HG02870 (cell line): ENCODE results near the gene GRK5.

Experiments
- ATAC-seq: cut with Tn5 transposase; IDR thresholded peaks from one replicate; pipeline ENCODE4 v1.9.1; 2021; ENCODE audit warnings: mild to moderate bottlenecking, moderate library complexity; ENCODE audit not compliant: unreplicated experiment

GRK5 gene

GRCh38 chr10:119415121-119415520, 207.8 kb downstream of the GRK5 start:
- no peak for ATAC-seq

GRCh38 chr10:119415536-119416503, 208.4 kb downstream of the GRK5 start:
- no peak for ATAC-seq

GRCh38 chr10:119416855-119417254, 209.5 kb downstream of the GRK5 start:
- ATAC-seq = no peak

GRCh38 chr10:119417852-119418251, 210.5 kb downstream of the GRK5 start:
- no peak for ATAC-seq

- no peak for ATAC-seq
Measured at GRCh38 chr10:119418362-119418761, 211.0 kb downstream of the GRK5 start.

DNA sequence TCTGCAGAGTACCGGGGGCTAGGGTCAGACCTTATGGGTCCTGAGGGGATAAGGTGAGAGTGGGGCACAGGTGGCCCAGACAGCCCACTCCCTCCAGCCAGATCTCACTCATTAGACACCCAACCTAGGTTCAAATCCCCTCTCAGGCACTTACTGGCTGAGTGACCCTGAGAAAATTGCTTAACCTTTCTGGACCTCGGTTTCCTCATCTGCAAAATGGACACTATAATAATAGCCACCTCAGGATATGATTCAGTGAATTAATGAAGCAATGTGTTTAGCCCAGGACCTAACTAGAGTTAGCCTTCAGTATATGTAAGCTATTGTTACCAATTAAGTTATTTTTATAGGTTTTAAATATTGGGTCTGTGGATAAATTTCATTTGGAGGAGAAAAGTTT, 212.6 kb downstream of the GRK5 start:
- no peak for ATAC-seq

- no peak for ATAC-seq
Measured at GRCh38 chr10:119420950-119421875, 213.8 kb downstream of the GRK5 start.

GRCh38 chr10:119421891-119422681, 214.7 kb downstream of the GRK5 start:
- ATAC-seq = no peak

DNA sequence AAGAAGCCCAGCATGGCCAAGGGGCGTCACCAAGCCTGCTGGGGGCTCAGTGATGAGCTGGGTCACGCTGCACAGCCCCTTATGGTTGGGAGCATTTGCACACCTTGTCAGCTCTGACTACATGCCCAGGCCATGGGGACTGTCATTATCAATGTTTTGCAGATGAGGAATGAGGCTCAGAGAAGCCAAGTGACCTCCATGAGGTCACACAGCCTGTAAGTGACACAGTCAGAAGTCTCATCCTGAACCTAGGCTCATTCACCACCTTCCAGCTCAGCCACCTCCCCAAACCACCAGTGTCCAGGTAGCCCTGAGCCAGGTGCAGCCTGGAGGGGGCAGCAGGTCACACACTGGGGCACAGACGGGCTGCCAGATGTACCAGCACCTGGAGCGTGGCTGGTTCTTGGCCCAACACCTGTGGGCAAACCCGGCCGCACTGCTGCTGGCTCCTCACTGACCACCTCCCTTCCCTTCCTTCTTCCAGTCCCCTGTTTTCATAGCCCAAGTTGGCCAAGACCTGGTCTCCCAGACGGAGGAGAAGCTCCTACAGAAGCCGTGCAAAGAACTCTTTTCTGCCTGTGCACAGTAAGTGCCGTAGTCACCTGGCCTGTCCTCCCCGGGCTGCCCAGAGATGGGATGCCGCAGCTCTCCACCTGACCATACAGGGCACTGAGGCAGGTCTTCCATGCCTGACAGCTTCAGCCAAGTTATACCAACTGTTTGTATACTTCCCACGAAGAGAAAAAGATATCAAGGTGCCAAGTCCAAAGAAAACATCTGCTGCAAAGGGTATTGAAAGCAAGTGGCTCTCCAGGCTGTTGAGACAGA, 215.5 kb downstream of the GRK5 start:
- no peak for ATAC-seq

DNA sequence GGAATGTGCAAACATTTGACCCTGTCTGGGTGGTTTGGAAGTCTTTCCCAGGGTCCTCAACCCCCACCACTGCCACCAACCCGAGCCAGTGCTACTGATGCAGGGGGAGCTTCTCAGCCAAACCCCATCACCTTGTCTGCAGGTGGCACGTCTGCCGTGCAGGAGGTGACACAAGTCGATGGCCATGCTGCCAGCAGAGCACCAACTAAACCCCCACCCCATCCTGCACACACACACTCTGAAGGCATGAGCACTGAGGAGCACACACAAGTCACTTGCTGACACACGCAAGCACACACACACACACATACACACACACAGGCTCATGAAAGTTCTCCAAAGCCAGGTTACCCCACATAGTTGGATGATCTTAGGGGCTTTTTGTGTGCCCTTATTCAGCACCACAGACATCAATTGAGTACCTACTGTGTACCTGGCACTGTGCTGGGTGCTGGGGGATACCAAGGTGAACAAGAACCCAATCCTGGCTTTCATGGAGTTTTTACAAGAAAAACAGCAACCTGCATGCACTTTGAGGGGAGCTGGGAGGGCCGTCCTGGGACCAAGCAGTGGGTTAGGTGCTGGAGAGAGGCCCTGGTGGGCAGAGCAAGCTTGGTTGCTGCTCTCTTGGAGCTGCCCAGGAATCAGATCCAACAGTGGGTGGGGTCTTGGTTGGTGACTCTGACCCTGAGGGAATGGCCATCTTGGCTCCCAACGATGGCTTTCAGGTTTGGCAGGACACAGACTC, 216.3 kb downstream of the GRK5 start:
- ATAC-seq = no peak

GRCh38 chr10:119424258-119424975, 217.0 kb downstream of the GRK5 start:
- ATAC-seq = no peak

DNA sequence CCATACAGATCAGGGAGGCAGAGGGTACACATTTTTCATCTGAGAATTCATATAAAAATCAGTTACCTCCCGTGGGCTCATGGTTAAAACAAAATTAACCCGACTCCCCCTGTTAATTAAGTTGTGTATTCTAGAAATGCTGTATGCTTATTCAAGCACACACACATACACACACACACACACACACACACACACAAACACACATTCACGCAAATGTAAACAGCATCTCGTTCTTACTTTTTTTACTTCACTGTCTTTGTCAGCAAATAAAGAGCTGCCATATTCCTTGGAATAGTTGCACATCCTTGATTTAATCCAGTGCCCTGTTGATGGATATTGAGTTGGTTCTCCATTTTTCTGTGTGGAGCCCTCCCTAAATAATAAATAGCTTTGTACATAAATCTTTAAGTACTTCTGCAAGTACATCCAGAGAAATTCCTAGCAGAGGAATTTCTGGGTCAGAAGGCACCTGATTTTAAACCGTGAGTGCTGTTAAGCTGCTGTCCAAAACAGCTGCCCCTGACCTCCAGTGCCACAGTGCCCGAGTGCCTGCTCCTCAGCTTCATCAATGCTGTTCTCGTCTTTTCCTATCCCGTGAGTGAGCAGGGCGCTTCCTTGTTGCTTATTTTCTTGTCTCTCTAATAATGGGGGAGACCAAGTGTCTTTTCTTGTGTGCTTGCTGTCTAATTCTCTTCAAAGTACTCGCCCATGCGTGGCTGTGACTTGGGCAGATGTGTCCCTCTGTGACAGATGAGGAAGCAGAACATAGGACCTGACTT, 217.9 kb downstream of the GRK5 start:
- ATAC-seq = no peak

DNA sequence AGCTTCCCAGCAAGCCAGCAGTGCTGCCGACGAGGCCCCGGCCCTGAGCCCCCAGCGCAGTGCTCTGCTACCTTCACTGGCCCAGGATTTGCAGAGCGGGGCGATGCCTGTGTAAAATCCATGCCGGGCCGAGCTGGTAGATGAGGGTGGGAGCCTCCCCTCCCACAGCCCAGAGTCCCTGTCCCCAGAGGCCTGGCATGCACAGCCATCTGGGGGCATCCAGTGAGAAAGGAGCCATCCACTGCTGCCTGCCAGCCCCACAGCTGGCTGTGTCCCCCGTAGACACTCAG, 218.5 kb downstream of the GRK5 start:
- ATAC-seq = no peak

GRCh38 chr10:119426699-119427098, 219.3 kb downstream of the GRK5 start:
- ATAC-seq = no peak

GRCh38 chr10:119427263-119427864, 220.0 kb downstream of the GRK5 start:
- ATAC-seq = no peak

DNA sequence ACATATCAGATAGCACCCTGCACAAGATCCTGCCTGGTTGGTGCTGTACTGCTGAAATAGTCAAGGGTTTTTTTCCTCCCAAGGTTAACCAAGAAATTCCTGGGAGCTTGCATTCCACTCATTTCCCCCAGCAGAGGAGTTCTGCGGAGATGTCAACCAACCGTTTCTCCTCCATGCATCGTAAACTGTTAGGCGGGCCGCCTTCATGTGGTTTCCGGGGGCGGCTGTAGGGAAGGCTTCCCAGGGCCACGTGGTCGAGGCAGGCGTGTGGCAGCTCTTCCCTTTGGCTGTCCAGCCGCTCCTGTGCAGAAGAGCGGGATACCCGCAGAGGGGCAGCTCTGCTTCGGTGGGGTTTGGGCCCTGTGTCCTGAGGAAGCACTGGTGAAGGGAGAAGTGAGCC, 221.4 kb downstream of the GRK5 start:
- ATAC-seq = no peak

DNA sequence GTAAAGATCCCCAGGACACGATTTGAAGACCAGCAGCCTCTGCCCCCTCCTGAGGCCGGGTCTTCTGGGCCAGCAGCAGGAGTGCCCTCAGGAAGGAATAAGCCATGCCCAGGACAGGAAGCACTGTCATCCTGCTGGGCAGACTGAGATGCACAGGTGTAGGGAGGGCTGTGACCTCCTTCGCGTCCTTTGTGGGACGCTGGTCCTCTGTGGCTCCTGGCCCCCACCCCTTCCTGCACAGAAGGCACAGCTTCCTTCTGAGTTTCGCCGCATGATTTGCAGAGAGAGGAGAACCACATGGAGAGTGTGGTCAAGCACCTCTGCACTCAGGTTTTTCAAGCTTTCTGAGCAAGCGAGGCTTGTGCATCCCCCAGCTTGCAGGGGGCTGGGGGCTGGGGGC, 222.4 kb downstream of the GRK5 start:
- ATAC-seq = no peak
